A673 (cell line): ENCODE data around the gene LRRTM2.

Source experiments
- CTCF ChIP-seq: fragments of 300-800, 200-600 bp; sonication (generic); conservative IDR thresholded peaks from 2 replicates; pipeline ENCODE4 v1.5.1; 2017; ENCODE audit warnings: low read depth, mild to moderate bottlenecking, antibody characterized with exemption, low read length, moderate library complexity, mixed read lengths
- EZH2 ChIP-seq: fragments of 200-600 bp; sonication (generic); IDR thresholded peaks from 2 replicates; pipeline ENCODE4 v1.6.1; 2017; ENCODE audit warnings: borderline replicate concordance, low read depth, mild to moderate bottlenecking, mixed read lengths, antibody characterized with exemption, low read length; ENCODE audit not compliant: poor library complexity, severe bottlenecking

- TF ChIP-seq CTCF, result no peak
- no peak for TF ChIP-seq EZH2
Measured at GRCh38 chr5:138875946-138876345, 811 bp upstream of the LRRTM2 start.
